ENCODE results near the gene PRICKLE2.

PRICKLE2 gene

GRCh38 chr3:64207289-64208080 is 17.8 kb downstream of the PRICKLE2 start:
- no peak overlapping the region for H2AFZ ChIP-seq (ENCODE audit: low read length)
- H3K4me1 ChIP-seq (ENCODE audit: insufficient read depth, low read length, severe bottlenecking), result no peaks in the 10 kb centered on the region
- H3K4me3 ChIP-seq (ENCODE audit: low read depth, low read length, poor library complexity, severe bottlenecking), result no peak overlapping the region
- no peaks in the 10 kb centered on the region for H3F3A ChIP-seq (ENCODE audit: insufficient read depth, low read length)
- H3K27me3 ChIP-seq (ENCODE audit: insufficient read depth, low read length), result no peaks in the 10 kb centered on the region
- H3K27ac ChIP-seq (ENCODE audit: low read depth, low read length, poor library complexity, severe bottlenecking), result no peak overlapping the region
- no peak overlapping the region for H3K4me2 ChIP-seq (ENCODE audit: low read length)
- H4K20me1 ChIP-seq (ENCODE audit: insufficient read depth, low read length), result no peaks in the 10 kb centered on the region
- no peaks in the 10 kb centered on the region for H3K9me3 ChIP-seq (ENCODE audit: low read length)
- TF ChIP-seq EZH2 (IDR thresholded peaks at IDR 0.05; ENCODE audit: borderline replicate concordance, low read length) (no peak), CTCF (IDR thresholded peaks at IDR 0.05; ENCODE audit: low read length) (no peak)
- no peaks in the 10 kb centered on the region for H3K36me3 ChIP-seq (ENCODE audit: insufficient read depth, low read length)
- H3K9me2 ChIP-seq (ENCODE audit: low read depth, low read length), result no peaks in the 10 kb centered on the region
- H3K79me2 ChIP-seq (ENCODE audit: insufficient read depth, low read length), result no peaks in the 10 kb centered on the region
- no peak overlapping the region for H3K9ac ChIP-seq (ENCODE audit: low read length)

DNA sequence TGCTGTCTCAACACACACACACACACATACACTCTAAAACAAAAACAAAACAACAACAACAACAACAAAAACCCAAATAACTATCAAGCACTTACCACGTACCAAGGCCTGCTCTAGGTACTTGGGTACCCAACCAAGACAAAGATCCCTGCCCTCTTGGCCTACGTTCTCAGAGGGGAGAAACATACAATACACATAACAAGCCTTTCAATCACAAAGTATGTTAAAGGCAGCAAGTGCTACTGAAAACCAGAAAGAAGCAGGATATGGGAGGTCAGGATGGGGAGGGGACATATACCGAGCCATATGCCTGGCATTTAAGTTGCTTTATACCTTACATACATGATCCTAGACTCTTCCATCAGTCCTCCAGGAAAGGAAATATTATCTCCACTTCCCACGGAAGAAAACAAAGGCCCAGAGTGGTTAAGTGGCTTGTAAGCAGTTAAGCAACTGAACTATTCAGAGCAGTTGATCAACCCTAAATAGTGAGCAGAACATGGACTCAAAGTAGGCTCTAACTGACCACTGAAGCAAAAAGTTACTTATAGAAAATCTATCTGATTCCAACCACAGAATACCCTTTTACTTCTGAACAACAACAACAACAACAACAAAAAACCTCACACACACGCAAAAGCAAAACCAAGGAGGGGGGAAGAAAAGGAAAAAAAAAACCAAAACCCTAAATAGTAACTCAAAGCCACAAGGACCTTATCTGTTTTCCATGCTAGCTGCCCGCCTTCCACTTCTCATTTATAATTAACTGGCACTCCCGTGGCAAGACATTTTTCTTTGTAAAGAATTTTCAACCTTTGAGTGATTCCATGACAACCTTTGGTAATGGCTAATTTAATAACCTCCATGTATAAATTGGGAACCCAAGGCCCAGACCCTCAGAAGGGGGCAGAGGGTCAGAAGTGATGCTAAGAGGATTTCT is 21.0 kb downstream of the PRICKLE2 start:
- Histone ChIP-seq H4K20me1 (ENCODE audit: insufficient read depth, low read length) (no peaks in the 10 kb centered on the region), H3K9ac (ENCODE audit: low read length) (no peak overlapping the region), H3F3A (ENCODE audit: insufficient read depth, low read length) (no peaks in the 10 kb centered on the region), H3K27me3 (ENCODE audit: insufficient read depth, low read length) (no peaks in the 10 kb centered on the region), H3K9me2 (ENCODE audit: low read depth, low read length) (no peaks in the 10 kb centered on the region), H3K79me2 (ENCODE audit: insufficient read depth, low read length) (no peaks in the 10 kb centered on the region), H3K27ac (ENCODE audit: low read depth, low read length, poor library complexity, severe bottlenecking) (no peak overlapping the region), H3K9me3 (ENCODE audit: low read length) (no peaks in the 10 kb centered on the region), H3K4me3 (ENCODE audit: low read depth, low read length, poor library complexity, severe bottlenecking) (no peak overlapping the region), H3K4me2 (ENCODE audit: low read length) (no peak overlapping the region), H2AFZ (ENCODE audit: low read length) (no peak overlapping the region), H3K4me1 (ENCODE audit: insufficient read depth, low read length, severe bottlenecking) (no peaks in the 10 kb centered on the region), H3K36me3 (ENCODE audit: insufficient read depth, low read length) (no peaks in the 10 kb centered on the region)
- TF ChIP-seq EZH2 (IDR thresholded peaks at IDR 0.05; ENCODE audit: borderline replicate concordance, low read length), result no peak
- no peak for TF ChIP-seq CTCF (IDR thresholded peaks at IDR 0.05; ENCODE audit: low read length)

DNA sequence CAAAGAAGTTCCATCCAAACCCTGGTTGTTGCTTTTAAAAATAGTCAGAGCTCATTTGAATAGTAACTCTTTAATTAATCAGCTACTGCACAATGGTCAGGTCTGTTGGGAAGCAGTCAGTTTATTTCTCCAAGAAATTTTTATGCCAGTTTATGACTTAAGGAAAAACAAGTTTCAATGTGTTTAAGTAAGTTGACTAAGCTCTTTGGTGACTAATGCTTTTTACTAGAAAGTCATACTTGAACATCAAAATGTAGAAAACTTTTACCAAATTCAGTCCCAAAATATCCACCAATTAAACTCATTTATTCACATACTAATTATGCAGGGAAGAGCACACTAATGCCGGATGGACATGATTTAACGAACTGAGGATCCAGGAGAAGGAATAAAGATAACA is 22.1 kb downstream of the PRICKLE2 start:
- no peaks in the 10 kb centered on the region for H3K79me2 ChIP-seq (ENCODE audit: insufficient read depth, low read length)
- H3K9me2 ChIP-seq (ENCODE audit: low read depth, low read length), result no peaks in the 10 kb centered on the region
- no peaks in the 10 kb centered on the region for H3K9me3 ChIP-seq (ENCODE audit: low read length)
- H2AFZ ChIP-seq (ENCODE audit: low read length), result no peak overlapping the region
- no peaks in the 10 kb centered on the region for H3K4me1 ChIP-seq (ENCODE audit: insufficient read depth, low read length, severe bottlenecking)
- no peak overlapping the region for H3K4me2 ChIP-seq (ENCODE audit: low read length)
- H4K20me1 ChIP-seq (ENCODE audit: insufficient read depth, low read length), result no peaks in the 10 kb centered on the region
- no peaks in the 10 kb centered on the region for H3K27me3 ChIP-seq (ENCODE audit: insufficient read depth, low read length)
- H3K36me3 ChIP-seq (ENCODE audit: insufficient read depth, low read length), result no peaks in the 10 kb centered on the region
- no peaks in the 10 kb centered on the region for H3F3A ChIP-seq (ENCODE audit: insufficient read depth, low read length)
- H3K27ac ChIP-seq (ENCODE audit: low read depth, low read length, poor library complexity, severe bottlenecking), result no peak overlapping the region
- H3K4me3 ChIP-seq (ENCODE audit: low read depth, low read length, poor library complexity, severe bottlenecking), result no peak overlapping the region
- TF ChIP-seq EZH2 (IDR thresholded peaks at IDR 0.05; ENCODE audit: borderline replicate concordance, low read length) (no peak), CTCF (IDR thresholded peaks at IDR 0.05; ENCODE audit: low read length) (no peak)
- H3K9ac ChIP-seq (ENCODE audit: low read length), result no peak overlapping the region
